Trophoblast cell (in vitro differentiated cells and primary cell): ENCODE data around the gene PEF1.
A peak's percentile ranks its signal among the peaks of the same experiment; 100 is the strongest.

Experiments
- DNase-seq, 2 donors: peaks; one replicate each; pipeline ENCODE4 v3.0.0-alpha.2; 2016
- H2AFZ ChIP-seq: 2 replicates; pipeline ENCODE4 v1.6.1; 2013; ENCODE audit warnings: low read length, moderate library complexity, mild to moderate bottlenecking; ENCODE audit not compliant: insufficient read depth, poor library complexity
- H2AK5ac ChIP-seq: 2 replicates; pipeline ENCODE4 v1.6.1; 2013; ENCODE audit warnings: mild to moderate bottlenecking, low read length
- H2BK120ac ChIP-seq: 2 replicates; pipeline ENCODE4 v1.6.1; 2013; ENCODE audit warnings: low read length, mild to moderate bottlenecking, moderate library complexity; ENCODE audit not compliant: insufficient read depth, poor library complexity
- H2BK12ac ChIP-seq: 2 replicates; pipeline ENCODE4 v1.6.1; 2013; ENCODE audit warnings: mild to moderate bottlenecking, low read length, moderate library complexity
- H2BK5ac ChIP-seq: 2 replicates; pipeline ENCODE4 v1.6.1; 2013; ENCODE audit warnings: low read length, low read depth, moderate library complexity, mild to moderate bottlenecking; ENCODE audit not compliant: poor library complexity
- H3K14ac ChIP-seq: 2 replicates; pipeline ENCODE4 v1.6.1; 2013; ENCODE audit warnings: mild to moderate bottlenecking, low read length
- H3K18ac ChIP-seq: 2 replicates; pipeline ENCODE4 v1.6.1; 2013; ENCODE audit warnings: mild to moderate bottlenecking, low read length
- H3K23ac ChIP-seq: 2 replicates; pipeline ENCODE4 v1.6.1; 2013; ENCODE audit warnings: low read length
- H3K27ac ChIP-seq: 2 replicates; pipeline ENCODE4 v1.5.1; 2013; ENCODE audit warnings: low read depth, mild to moderate bottlenecking, inconsistent platforms, low read length, moderate library complexity
- H3K27me3 ChIP-seq: 2 replicates; pipeline ENCODE4 v1.6.1; 2013; ENCODE audit warnings: inconsistent platforms, mild to moderate bottlenecking, low read length, moderate library complexity; ENCODE audit not compliant: insufficient read depth
- H3K36me3 ChIP-seq, 2 experiments: 1 replicate in 1 of 2; 2 replicates in 1 of 2; pipeline ENCODE4 v1.6.1; 2013; ENCODE audit warnings: low read length in 2 of 2, mild to moderate bottlenecking in 2 of 2, moderate library complexity in 1 of 2; ENCODE audit not compliant: insufficient read depth in 2 of 2, control insufficient read depth in 1 of 2
- H3K4ac ChIP-seq: 2 replicates; pipeline ENCODE4 v1.6.1; 2013; ENCODE audit warnings: low read depth, mild to moderate bottlenecking, low read length, moderate library complexity
- H3K4me1 ChIP-seq, 2 experiments: 1 replicate in 1 of 2; 2 replicates in 1 of 2; pipeline ENCODE4 v1.6.1; 2013; ENCODE audit warnings: low read length in 2 of 2, mild to moderate bottlenecking in 2 of 2, moderate library complexity in 1 of 2; ENCODE audit not compliant: insufficient read depth in 2 of 2, control insufficient read depth in 1 of 2
- H3K4me2 ChIP-seq: 2 replicates; pipeline ENCODE4 v1.6.1; 2013; ENCODE audit warnings: inconsistent platforms, mild to moderate bottlenecking, low read length, moderate library complexity
- H3K4me3 ChIP-seq: 2 replicates; pipeline ENCODE4 v1.5.1; 2013; ENCODE audit warnings: mild to moderate bottlenecking, low read depth, low read length, inconsistent platforms
- H3K79me1 ChIP-seq: one replicate; pipeline ENCODE4 v1.6.1; 2013; ENCODE audit warnings: low read length
- H3K79me2 ChIP-seq: 2 replicates; pipeline ENCODE4 v1.6.1; 2013; ENCODE audit warnings: low read length, mild to moderate bottlenecking; ENCODE audit not compliant: control insufficient read depth, insufficient read depth, poor library complexity
- H3K9ac ChIP-seq: 2 replicates; pipeline ENCODE4 v1.6.1; 2013; ENCODE audit warnings: mild to moderate bottlenecking, low read length
- H3K9me3 ChIP-seq: 2 replicates; pipeline ENCODE4 v1.6.1; 2013; ENCODE audit warnings: low read depth, mild to moderate bottlenecking, control low read depth, inconsistent platforms, low read length; ENCODE audit not compliant: insufficient read depth
- H4K12ac ChIP-seq: 2 replicates; pipeline ENCODE4 v1.6.1; 2013; ENCODE audit warnings: low read depth, mild to moderate bottlenecking, low read length, moderate library complexity
- H4K8ac ChIP-seq: 2 replicates; pipeline ENCODE4 v1.6.1; 2013; ENCODE audit warnings: low read depth, mild to moderate bottlenecking, low read length, moderate library complexity
- H4K91ac ChIP-seq: one replicate; pipeline ENCODE4 v1.6.1; 2013; ENCODE audit warnings: low read depth, mild to moderate bottlenecking, low read length, moderate library complexity
- WGBS: extraction: QIAGEN DNeasy Blood & Tissue Kit; methylation state at CpG from one replicate; pipeline ENCODE4 v1.1.7; 2013; ENCODE audit warnings: missing lambda C conversion rate; ENCODE audit not compliant: insufficient read length, insufficient coverage; ENCODE audit errors: extremely low coverage; 5-methylcytosine and 5-hydroxymethylcytosine counted together

PEF1 gene

GRCh38 chr1:31659889-31660288, 15.2 kb upstream of the PEF1 start:
- DNase-seq: no peak
- H3K27me3 ChIP-seq: no peaks in the 10 kb centered on the region
- H3K27ac ChIP-seq: no peak overlapping the region
- H3K9me3 ChIP-seq: no peaks in the 10 kb centered on the region
- H3K4me3 ChIP-seq: no peak overlapping the region
- no peaks in the 10 kb centered on the region for H3K79me2 ChIP-seq
- no peak overlapping the region for H3K4ac ChIP-seq
- H2BK12ac ChIP-seq: no peak overlapping the region
- no peak overlapping the region for H2AFZ ChIP-seq
- no peak overlapping the region for H4K12ac ChIP-seq
- no peak overlapping the region for H2BK5ac ChIP-seq
- no peak overlapping the region for H3K4me2 ChIP-seq
- no peak overlapping the region for H3K18ac ChIP-seq
- no CpG with 5 or more reads among the region's 3 CpGs for WGBS
- H3K14ac ChIP-seq: no peak overlapping the region
- H3K79me1 ChIP-seq: peaks cover 22% of the 10 kb centered on the region
- no peak overlapping the region for H4K8ac ChIP-seq
- H3K9ac ChIP-seq: no peak overlapping the region
- no peak overlapping the region for H2AK5ac ChIP-seq
- H3K23ac ChIP-seq: no peak overlapping the region
- no peak overlapping the region for H4K91ac ChIP-seq
- H2BK120ac ChIP-seq: no peak overlapping the region
- H3K36me3 ChIP-seq: peaks cover 52 to 66% of the 10 kb centered on the region in 2 experiments
- H3K4me1 ChIP-seq: peaks cover 27 to 32% of the 10 kb centered on the region in 2 experiments

GRCh38 chr1:31658721-31659120, 14.0 kb upstream of the PEF1 start:
- H4K91ac ChIP-seq: peak overlapping the region; percentile 41
- no peak for DNase-seq
- peak overlapping the region; percentile 11 for H3K14ac ChIP-seq
- peak overlapping the region; percentile 19 for H3K18ac ChIP-seq
- H3K4ac ChIP-seq: no peak overlapping the region
- peaks cover 25% of the 10 kb centered on the region for H3K79me1 ChIP-seq
- H4K8ac ChIP-seq: no peak overlapping the region
- no peak overlapping the region for H3K4me3 ChIP-seq
- H3K79me2 ChIP-seq: no peaks in the 10 kb centered on the region
- no peaks in the 10 kb centered on the region for H3K9me3 ChIP-seq
- no peak overlapping the region for H2AFZ ChIP-seq
- no peak overlapping the region for H2AK5ac ChIP-seq
- H3K23ac ChIP-seq: no peak overlapping the region
- H2BK120ac ChIP-seq: peak overlapping the region; percentile 23
- no CpG with 5 or more reads among the region's 3 CpGs for WGBS
- H3K36me3 ChIP-seq: peaks cover 57 to 67% of the 10 kb centered on the region in 2 experiments
- H3K4me1 ChIP-seq: peaks cover 27 to 32% of the 10 kb centered on the region in 2 experiments
- no peak overlapping the region for H4K12ac ChIP-seq
- peak overlapping the region; percentile 22 for H2BK5ac ChIP-seq
- no peak overlapping the region for H3K9ac ChIP-seq
- no peaks in the 10 kb centered on the region for H3K27me3 ChIP-seq
- no peak overlapping the region for H3K4me2 ChIP-seq
- peak overlapping the region; percentile 40 for H3K27ac ChIP-seq
- peak overlapping the region; percentile 37 for H2BK12ac ChIP-seq

GRCh38 chr1:31657972-31658510, 13.4 kb upstream of the PEF1 start:
- H3K27ac ChIP-seq: no peak overlapping the region
- H4K8ac ChIP-seq: no peak overlapping the region
- no peak overlapping the region for H3K9ac ChIP-seq
- H3K4me3 ChIP-seq: peak overlapping the region; percentile 44
- H2BK5ac ChIP-seq: no peak overlapping the region
- H3K79me1 ChIP-seq: peaks cover 28% of the 10 kb centered on the region
- DNase-seq: no peak
- H3K27me3 ChIP-seq: no peaks in the 10 kb centered on the region
- H3K79me2 ChIP-seq: no peaks in the 10 kb centered on the region
- no peak overlapping the region for H3K14ac ChIP-seq
- no peak overlapping the region for H3K4ac ChIP-seq
- peak overlapping the region; percentile 1 for H3K18ac ChIP-seq
- peaks cover 58 to 70% of the 10 kb centered on the region in 2 experiments for H3K36me3 ChIP-seq
- H3K9me3 ChIP-seq: no peaks in the 10 kb centered on the region
- no peak overlapping the region for H2BK120ac ChIP-seq
- no peak overlapping the region for H3K4me2 ChIP-seq
- H2AK5ac ChIP-seq: no peak overlapping the region
- no peak overlapping the region for H4K12ac ChIP-seq
- peaks cover 27 to 34% of the 10 kb centered on the region in 2 experiments for H3K4me1 ChIP-seq
- H4K91ac ChIP-seq: peak overlapping the region; percentile 1
- H2BK12ac ChIP-seq: peak overlapping the region; percentile 37
- H2AFZ ChIP-seq: no peak overlapping the region
- H3K23ac ChIP-seq: no peak overlapping the region
- no CpG with 5 or more reads among the region's 12 CpGs for WGBS

- Histone ChIP-seq H3K9me3 (no peaks in the 10 kb centered on the region), H3K4ac (peak overlapping the region; percentile 23), H4K8ac (no peak overlapping the region), H4K12ac (no peak overlapping the region), H3K36me3 (peaks cover 57 to 67% of the 10 kb centered on the region in 2 experiments), H2BK120ac (peak overlapping the region; percentile 64), H3K9ac (no peak overlapping the region), H2BK5ac (no peak overlapping the region), H3K4me3 (no peak overlapping the region), H3K18ac (peak overlapping the region; percentile 19), H2BK12ac (peak overlapping the region; percentile 88), H3K79me1 (peaks cover 33% of the 10 kb centered on the region), H3K27me3 (no peaks in the 10 kb centered on the region), H3K4me2 (no peak overlapping the region), H3K27ac (peak overlapping the region; percentile 14), H4K91ac (peak overlapping the region; percentile 59), H3K4me1 (peaks cover 30 to 38% of the 10 kb centered on the region in 2 experiments), H2AK5ac (no peak overlapping the region), H3K14ac (peak overlapping the region; percentile 33), H3K79me2 (peaks cover 2% of the 10 kb centered on the region), H2AFZ (no peak overlapping the region), H3K23ac (no peak overlapping the region)
- no CpG with 5 or more reads among the region's 14 CpGs for WGBS
- no peak for DNase-seq
Measured at GRCh38 chr1:31657020-31657804, 12.5 kb upstream of the PEF1 start.
